T-helper 1 cell treated with Interleukin-12 subunit alpha and Interleukin-12 subunit beta and Interleukin-4 antibody, amounts not matched to agents 30 ng/mL and 1 ng/mL, for 36 hours (primary cell): ENCODE data around the gene LSG1. TPM values are rescaled to one million over a fixed set of nuclear protein-coding genes. Genes with fewer than 3 reads are reported as not detected.

Source experiments
- intact Hi-C: fragments of 100-400 bp; cut with micrococcal nuclease; formaldehyde crosslinking; loops from one replicate; pipeline ENCODE4 v1.15.1; 2024
- total RNA-seq: library from RNA; stranded (reverse); gene quantifications from 2 replicates; pipeline ENCODE4 v1.2.3, GENCODE V29; 2022

The LSG1 gene
- 47.6 and 49.4 TPM in 2 replicates for total RNA-seq

DNA sequence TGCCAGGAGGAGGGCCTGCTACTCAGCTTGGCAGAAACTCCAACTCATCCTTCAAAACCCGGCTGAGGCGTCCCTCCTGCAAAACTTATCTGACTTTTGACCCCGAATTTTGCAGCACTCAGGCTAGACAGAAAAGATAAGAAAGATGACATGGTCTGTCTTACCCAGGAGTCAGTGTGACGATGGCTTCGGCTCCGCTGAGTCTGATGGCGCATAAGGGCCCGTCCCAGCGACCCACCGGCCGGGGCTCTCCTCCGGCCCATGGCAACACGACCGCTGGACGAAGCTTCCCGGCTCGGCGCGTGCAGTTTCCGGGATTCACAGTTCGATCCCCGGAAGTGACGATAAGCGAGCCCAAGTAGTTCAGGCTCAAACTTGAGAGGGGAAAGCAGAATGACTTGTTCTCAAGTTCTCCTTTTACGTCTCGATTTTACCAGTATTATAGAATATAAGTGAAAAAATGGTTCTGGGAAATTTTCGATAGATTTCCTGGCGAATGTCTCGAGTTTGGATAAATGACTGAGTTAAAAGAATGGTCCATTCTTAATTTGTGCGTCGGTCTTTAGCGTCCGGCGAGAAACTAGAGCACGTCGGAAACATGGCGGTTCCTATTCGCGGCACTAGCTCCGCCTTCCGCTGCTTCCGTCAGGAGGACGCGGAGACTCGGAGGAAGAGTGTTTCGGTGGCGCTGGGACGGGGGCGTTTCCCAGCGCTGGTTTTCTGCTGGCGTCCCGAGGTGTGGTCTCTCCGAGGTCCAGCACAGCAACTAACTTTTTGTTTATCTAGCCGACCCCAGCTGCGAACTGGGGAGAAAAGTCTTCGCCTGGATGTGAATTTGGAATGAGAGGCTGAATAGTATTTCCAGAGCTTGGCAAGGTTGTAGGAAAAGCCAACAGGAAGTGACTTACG, at the start of gene LSG1:
LSG1 (minus strand) TSS at position 292 of the 909 bp plus-strand sequence; CDS start at position 263, 29 bp downstream.
- intact Hi-C loops: loop anchor here (1.0 to 2.0 kb wide), 17 partner anchors 10 to 1079 kb away; partner anchors contain the start of genes ACAP2, ATP13A3, OPA1 and PPP1R2

GRCh38 chr3:194720048-194720447, 48.1 kb upstream of the LSG1 start:
- intact Hi-C loops: no loop called here

- intact Hi-C loops: no loop called here
Observed at GRCh38 chr3:194718079-194718478, 46.1 kb upstream of the LSG1 start.

DNA sequence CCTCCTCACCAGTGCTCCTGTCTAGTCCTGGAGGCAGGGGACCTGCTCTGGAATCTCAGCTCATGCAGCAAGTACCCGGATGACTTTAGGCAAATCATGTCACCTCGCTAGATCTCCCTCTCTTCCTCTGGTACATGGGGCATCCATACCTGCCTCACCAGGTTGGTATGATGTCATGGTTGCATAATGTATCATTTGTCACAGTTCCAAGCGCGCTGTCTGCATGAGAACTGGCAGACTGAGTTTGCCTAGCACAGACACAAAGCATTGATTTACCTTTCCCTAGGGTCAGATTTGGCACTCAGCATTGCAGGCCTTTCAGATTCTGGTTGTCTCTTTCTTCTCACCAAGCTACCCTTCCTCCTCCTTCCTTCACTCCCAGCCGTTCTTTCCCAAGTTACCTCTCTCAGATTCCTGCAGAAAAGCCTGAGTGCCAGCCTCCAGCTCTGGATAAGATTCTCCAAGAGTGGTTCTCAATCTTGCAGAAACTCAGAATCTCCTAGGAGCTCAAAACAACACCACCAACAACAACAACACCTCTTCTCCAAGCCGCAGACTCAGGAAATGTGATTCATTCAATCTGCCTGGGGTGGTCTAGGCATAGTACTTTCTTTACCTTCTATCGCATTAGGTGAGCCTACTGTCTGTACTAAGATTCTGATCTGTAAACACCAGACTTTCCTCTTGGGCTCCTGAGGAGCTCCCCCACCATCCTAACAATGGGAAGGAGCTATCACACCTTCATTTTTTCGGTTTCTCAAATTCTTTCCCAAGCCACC, 43.2 kb upstream of the LSG1 start:
- intact Hi-C loops: no loop called here

DNA sequence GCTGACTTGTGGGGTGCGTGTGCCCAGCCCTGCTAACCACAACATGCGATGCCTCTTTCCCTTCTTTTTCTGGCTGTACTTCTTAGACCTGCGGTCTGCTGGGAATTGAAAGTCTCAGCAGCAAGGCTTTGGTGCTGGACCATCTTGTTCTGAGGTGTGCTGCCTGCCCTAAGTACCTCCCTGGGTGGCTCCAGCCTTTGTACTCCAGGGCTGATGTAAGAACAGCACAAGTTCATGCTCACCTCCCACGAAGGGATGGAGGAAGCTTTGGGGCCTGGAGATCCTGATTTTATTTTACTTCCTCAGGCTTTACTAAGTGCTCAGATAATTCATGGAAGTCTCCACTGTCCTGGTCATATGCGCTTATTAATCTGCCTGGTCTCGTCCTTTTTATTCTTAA, 42.6 kb upstream of the LSG1 start:
- intact Hi-C loops: no loop called here

GRCh38 chr3:194714137-194714455, 42.1 kb upstream of the LSG1 start:
- intact Hi-C loops: no loop called here

DNA sequence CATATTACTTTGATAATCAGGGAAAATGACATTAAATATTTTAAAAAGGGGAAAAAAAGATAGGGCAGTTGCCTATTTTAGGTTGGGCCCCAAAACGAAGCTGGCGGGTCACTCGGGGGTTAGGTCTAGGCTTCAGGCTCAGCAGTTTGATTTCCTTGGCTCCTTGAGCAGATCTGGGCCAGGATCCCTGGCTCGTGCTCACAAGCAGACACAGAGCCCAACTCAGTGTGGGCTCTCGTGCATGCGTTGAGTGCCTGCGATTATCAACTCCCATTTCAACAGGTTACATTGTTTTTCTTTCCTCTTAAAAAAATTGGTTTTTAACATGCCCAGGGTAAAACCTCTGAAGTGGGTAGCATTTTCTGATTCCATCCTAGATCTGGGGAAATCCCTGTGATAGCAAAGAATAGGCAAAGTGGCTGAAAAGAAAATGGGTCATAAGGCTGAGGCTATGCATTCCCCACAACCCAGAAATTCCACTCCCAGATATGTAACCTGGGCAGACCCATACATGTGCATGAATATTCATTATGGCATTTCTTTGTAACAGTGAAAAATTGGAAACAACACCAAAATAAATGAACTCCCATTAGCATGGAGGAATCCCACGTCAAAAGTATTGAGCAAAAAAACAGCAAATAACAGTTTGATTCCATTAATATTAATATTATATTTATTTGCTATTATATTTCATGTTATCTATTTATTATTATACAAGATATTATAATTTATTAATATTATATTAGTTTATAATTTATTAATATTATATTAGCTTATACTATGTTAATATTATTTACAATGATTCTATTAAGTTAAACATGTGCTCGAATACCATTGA, 41.5 kb upstream of the LSG1 start:
- intact Hi-C loops: no loop called here

- intact Hi-C loops: no loop called here
Observed at GRCh38 chr3:194711913-194712312, 39.9 kb upstream of the LSG1 start.

- intact Hi-C loops: no loop called here
Observed at GRCh38 chr3:194711286-194711685, 39.3 kb upstream of the LSG1 start.

GRCh38 chr3:194707147-194707540, 35.2 kb upstream of the LSG1 start:
- intact Hi-C loops: no loop called here

DNA sequence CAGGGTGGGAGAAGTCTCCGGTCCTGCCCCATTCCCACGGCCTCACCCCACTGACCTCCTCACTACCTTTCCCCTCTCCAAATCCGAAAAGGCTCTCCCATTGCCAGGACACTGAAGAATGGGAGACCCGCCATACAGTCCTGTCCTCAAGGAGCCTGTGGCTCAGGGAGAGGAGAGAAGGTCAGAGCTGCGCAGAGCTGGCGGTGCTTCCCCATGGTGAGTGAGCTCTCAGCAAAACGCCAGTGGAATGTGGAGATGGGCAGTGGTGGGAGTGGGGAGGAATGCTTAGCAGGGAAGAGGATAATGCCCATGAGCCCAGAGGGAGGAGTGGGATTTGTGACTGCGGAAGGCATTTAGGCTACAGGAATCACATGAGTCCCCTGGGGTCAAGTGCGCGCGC, 33.8 kb upstream of the LSG1 start:
- intact Hi-C loops: no loop called here

GRCh38 chr3:194705227-194705626, 33.2 kb upstream of the LSG1 start:
- intact Hi-C loops: no loop called here

DNA sequence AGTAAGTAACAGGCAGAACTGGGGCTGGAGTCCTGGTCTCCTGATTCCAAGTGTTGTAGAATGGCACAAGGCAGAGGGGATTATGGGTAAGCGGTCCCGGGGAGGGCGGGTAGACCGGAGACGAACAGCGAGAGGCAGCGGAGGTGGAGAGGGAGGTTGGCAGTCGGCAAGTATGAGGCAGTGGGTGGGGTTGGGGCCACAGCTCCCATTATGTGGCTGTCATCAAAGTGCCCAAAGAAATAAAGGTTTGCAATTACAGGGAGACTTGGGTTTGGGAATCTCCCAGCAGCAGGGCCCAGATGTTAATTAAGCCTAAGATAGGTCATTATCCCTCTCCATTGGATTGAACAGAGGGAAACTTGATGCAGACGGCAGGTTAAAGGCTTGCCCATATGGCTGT, 30.6 kb upstream of the LSG1 start:
- intact Hi-C loops: no loop called here

DNA sequence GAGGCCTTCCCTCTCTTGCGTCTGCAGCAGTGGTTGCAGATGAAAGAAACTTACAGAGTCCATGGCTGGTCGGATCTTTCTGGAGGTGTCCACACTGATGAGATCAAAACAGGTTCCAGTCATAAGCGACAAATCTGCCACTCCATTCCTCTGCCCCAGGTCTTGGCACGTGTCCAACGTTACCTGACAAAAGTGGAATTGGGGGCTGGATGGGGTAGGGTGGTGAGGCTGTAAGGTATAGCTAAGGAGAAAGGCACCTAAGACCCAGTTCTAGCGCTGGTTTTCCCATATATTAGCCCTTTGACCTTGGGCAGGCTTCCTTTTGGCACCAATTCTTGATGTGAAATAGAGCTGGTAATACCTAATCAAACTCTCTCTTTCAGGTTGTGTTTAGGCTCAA, 24.7 kb upstream of the LSG1 start:
- intact Hi-C loops: no loop called here

GRCh38 chr3:194691481-194692283, 19.7 kb upstream of the LSG1 start:
- intact Hi-C loops: no loop called here

DNA sequence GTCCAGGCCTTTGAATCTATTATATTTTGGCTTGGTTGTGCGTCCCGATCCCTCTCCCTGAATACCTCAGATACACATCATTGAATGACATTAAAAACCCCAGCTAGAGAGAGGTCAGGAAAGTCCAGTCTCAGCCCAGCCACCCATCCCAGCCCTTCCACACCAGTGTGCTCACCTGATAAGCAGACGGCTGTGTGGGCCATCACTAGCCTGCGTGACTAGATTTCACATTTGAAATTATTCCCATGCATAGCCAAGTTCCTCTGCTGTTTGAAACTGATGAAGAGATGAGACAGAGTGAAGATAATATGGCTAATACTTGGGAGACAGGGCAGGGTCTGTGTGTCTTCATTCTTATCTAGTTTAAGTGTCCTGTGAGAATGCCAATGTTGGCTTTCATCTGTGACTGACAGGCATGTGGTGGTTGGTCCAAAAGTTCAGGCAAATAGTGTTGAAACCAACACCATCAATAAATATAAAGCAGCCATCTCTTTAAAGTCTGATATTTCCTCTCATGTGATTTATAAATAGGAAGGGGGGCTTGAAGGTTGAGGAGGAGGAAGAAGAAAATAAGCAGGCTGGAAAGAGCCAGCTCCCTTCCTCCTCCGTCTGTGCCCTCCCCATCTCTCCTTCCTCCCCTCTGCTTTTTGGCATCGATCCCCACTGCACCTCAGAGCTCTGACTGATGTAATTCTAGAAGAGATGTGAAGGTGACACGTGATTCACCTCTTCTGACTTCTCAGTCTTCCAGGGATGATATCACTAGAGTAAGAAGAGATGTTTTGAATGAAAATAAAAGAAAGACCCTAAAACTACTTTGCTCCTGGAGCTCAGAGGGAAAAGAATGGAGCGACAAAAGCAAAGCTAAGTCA, 18.7 kb upstream of the LSG1 start:
- intact Hi-C loops: no loop called here

DNA sequence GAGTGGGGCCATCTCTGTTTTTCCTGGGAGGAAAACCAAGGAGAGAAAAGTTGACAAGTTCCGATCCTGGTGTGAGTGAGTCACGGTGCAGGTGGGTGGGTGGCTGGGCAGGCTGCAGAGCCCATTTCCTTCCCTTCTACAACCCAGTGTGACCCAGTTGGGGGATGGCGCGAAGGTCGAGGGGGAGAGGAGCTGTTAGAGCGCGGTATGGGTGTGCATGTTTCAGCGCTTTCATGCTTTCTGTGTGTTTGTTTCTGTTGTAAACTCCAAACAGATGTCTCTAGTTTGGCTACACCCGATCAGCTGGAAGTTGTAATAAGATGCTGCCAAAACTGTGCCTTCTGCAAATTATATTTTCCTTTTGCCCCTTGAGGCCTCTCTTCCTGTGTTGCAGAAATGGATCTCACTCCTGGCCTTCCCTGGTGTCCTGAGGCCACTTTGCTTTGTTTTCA, 17.5 kb upstream of the LSG1 start:
- intact Hi-C loops: loop anchor here (5.0 to 10.0 kb wide), 4 partner anchors 202 to 853 kb away; partner anchors contain the start of genes ACAP2, ATP13A3 and PPP1R2

DNA sequence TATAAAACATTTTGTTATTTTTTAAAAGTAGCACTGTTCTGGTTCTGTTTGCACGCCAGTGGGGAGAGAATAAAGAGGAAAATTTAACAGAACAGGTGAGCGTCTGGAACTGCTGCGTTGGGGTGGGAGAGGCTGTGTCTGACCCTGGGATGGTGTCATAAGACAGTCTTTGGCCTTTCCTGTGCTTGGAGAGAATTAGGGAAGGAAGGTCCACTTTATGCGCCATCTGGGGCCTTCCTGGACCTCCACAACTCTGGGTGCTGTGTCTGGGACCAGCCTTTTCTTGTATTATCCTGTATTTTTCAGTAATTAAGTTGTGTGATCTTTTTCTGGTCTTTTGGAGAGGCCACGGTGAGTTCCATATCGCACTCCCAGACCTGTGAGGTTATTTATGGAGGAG, 17.0 kb upstream of the LSG1 start:
- intact Hi-C loops: loop anchor here (5.0 to 10.0 kb wide), 4 partner anchors 202 to 853 kb away; partner anchors contain the start of genes ACAP2, ATP13A3 and PPP1R2

GRCh38 chr3:194688200-194688740, 16.3 kb upstream of the LSG1 start:
- intact Hi-C loops: loop anchor here (5.0 to 10.0 kb wide), 4 partner anchors 201 to 854 kb away; partner anchors contain the start of genes ACAP2, ATP13A3 and PPP1R2
